HuH-7 (cell line): Measurements from ENCODE around the gene GPR62.

ENCODE experiments used
- DNase-seq: peaks from one replicate; pipeline ENCODE4 v3.0.0; 2011; ENCODE audit warnings: low spot score

The GPR62 gene

DNA sequence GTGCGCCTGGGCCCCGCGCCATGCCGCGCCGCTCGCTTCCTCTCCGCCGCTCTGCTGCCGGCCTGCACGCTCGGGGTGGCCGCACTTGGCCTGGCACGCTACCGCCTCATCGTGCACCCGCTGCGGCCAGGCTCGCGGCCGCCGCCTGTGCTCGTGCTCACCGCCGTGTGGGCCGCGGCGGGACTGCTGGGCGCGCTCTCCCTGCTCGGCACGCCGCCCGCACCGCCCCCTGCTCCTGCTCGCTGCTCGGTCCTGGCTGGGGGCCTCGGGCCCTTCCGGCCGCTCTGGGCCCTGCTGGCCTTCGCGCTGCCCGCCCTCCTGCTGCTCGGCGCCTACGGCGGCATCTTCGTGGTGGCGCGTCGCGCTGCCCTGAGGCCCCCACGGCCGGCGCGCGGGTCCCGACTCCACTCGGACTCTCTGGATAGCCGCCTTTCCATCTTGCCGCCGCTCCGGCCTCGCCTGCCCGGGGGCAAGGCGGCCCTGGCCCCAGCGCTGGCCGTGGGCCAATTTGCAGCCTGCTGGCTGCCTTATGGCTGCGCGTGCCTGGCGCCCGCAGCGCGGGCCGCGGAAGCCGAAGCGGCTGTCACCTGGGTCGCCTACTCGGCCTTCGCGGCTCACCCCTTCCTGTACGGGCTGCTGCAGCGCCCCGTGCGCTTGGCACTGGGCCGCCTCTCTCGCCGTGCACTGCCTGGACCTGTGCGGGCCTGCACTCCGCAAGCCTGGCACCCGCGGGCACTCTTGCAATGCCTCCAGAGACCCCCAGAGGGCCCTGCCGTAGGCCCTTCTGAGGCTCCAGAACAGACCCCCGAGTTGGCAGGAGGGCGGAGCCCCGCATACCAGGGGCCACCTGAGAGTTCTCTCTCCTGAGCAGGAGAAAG is 951 bp downstream of the GPR62 start:
- no peak for DNase-seq

DNA sequence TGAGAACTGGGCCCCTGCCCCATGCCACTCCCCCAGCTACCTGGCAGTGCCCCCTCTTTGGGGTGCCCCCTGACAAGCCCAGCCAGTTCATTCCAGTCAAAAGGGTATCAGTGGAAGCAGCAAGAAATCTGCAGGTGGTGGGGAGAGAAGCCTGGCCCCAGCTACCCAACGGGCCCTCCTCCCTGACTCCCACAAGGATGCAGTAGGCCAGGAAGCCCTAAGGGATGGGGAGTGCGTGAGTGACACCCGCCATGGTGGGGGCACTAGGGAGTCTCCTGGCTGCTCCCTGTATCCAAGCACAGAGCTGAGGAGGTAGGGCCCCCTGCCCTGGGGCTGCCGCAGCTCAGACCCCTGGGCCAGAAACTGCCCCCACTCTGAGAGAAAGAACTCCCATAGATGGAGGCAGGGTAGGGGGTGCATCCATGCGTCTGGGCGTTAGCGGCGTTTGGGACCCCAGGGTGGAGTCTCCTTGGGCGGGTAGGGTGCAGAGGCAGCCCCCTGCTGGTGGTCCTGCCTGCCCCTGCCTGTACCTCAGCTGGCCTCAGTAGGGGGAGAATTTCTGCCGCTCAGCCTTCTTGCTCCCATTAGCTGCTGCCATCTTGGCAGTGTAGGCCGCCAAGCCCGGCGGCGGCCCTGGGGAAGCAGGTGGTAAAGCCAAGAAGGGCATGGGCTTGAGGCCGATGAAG is 2.5 kb downstream of the GPR62 start:
- no peak for DNase-seq

- no peak for DNase-seq
Observed at GRCh38 chr3:51958603-51959521, 3.7 kb downstream of the GPR62 start.

DNA sequence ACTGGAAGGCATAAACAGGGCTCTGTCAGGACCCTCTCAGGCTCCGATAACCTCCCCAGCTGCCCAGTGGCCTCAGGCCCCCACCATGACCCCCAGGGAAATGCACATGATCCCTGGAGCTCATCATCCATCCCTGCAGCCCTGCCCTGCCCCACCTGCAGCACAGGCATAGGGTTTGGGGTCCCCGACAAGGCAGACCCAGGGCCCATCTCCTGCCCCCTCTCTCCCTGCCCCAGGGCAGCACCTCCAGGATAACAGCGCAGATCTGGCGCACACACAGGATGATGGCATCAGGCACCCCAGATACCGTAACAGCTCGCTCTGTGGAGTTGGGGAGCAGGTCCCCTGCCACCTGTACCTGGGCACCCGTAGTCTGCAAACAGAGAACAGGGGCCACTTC is 4.5 kb downstream of the GPR62 start:
- DNase-seq, result no peak

GRCh38 chr3:51960386-51960785 is 5.2 kb downstream of the GPR62 start:
- no peak for DNase-seq

DNA sequence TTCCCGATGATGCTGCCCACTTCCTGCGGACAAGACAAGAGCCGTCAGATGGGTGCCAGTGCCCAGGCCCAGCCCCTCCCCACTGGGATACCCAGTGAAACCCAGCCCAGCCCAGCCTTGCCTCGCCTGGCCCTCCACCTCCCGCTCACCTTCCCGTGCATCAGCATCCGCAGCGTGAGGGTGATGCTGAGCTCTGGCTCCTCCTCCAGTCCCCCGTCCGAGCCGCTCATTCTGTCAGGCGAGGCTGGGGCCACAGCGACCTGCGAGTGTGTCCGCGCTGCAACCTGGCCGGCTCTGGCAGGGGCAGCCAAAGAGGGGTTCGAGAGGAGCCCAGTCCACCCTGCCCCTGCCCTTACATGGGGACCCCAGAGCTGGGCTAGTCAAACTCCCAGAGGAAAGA is 5.8 kb downstream of the GPR62 start:
- DNase-seq, result no peak

DNA sequence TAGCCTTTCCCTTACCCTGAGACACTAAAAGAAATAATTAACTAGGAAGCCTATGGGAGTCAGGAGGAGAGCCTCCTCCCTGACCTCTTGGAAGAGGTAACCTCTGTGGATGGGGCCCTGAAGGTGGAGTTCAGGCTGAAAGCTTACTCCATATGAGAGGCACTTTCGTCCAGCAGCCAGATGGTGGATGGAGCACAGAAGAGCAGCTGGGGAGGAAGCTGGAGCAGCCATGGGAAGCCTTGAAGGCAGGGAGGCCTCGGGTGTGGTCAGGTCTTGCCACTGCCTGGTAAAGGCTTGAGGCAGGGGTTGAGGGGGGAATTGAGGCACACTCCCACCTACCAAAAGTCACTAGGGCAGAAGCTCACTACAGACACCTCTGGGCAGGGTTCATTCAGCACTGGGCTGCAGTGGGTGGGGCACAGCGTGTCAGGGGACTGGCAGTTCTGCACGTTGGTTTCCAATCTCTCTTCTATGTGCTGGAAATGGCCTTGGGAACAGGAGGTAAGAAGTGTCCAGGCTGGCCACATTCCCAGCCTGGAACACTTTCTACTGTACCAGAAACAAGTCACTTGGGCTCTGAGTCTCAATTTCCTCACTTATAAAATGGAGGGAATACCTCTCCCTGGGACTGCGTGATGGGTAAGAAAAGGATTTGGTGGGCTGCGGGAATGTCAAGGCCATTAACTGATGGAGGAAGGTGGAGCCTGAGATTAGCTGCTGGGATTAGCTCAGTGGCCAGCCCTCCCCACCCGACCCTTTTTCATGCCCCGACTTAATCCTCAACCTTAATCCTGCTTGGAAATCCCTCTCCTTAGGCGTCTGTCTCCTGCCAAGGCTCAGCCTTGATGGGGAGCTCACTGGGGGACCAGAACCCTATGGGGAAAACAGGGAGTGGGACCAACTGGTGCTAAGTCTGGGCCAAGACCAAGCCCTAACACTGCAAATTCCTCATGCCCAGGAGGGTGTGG is 6.7 kb downstream of the GPR62 start:
- DNase-seq, result no peak

- DNase-seq, result no peak
Observed at GRCh38 chr3:51962854-51963530, 7.8 kb downstream of the GPR62 start.

DNA sequence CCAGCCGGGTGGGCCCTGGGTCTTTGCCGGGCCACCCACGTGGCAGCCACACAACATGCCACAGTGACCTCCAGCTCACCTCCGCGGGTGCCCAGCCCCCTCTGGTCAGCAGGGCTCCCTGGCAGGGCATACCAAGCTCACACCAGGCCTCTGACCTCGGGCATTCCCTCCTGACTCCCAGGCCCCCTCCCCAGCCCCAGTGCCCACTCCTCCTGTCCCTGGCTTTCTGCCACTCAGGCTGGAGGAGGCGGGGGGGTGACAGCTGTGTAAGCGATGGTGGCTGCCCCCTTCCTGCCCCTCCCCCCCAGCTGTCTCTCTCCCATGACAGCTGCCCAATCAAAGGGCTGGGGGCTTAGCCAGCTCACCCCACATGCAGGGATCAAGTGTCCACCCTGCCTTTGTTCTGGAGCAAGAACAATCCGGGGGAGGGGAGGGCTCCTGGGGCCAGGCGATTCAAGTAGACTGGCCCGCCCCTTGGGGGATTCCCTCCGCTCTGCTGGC is 8.8 kb downstream of the GPR62 start:
- no peak for DNase-seq

DNA sequence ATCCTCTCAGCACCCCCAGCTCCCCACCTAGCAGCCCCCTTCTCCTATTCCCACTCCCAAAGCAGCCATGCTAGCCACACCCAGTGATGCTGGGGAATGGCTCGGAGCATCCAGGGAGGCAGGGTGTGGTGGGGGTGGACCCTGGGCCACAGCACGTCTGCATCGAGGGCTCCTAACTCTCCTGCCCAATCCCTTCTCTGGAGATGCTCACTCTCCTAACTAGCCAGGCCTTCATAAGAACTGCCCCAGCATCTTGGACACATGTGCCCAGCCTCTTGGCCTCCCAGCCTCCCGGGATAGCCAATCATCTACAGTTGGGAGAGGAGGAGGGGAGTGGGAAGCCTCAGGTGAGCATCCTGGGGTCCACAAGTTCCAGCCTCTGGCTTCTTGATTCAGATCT is 9.3 kb downstream of the GPR62 start:
- no peak for DNase-seq

- no peak for DNase-seq
Observed at GRCh38 chr3:51966016-51966415, 10.8 kb downstream of the GPR62 start.

- DNase-seq, result no peak
Observed at GRCh38 chr3:51966486-51966885, 11.3 kb downstream of the GPR62 start.

GRCh38 chr3:51966922-51967383 is 11.8 kb downstream of the GPR62 start:
- no peak for DNase-seq

DNA sequence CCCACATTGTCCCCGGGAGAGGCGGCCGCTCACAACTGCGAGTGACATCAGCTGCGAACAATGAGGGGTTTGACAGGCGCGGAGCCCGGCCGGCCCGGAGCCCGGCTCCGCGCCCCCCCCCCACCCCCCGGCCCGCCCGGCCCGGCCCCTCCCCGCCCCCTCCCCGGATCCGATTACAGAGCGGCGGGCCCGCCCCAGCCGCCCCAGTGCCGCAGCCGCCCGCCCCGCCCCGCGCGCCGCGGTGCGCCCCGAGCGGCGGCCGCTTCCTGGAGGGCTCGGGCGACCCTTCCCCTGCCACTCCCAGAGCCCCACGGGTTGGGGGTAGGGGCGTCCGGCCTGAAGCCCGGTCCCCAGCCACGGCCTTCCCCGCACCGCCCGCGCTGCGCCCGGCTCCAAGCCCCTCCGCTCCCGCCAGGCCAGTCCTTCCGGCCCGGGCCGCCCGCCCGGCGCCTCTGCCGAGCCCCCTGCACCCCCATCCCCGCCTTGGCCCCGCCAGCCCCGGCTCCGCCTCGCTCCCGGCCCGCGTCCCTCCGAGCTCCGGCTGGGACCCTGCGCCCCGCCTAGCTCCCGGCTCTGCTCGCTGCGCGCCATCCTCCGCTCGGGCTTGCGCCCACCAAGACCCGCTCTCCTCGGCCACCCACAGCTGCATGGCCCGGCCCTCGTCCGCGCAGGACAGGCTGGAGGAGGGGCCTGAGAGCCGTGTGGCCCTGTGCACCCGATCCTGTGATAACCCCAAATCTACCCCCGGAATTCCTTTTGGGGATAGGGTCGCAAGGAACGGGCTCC is 12.4 kb downstream of the GPR62 start, which contains the start of gene PCBP4:
TSS of gene PCBP4 (minus strand) at position 71 of the 786 bp plus-strand sequence. CDS start 6,214 bp downstream, outside the sequence.
- peak; percentile 78 for DNase-seq

DNA sequence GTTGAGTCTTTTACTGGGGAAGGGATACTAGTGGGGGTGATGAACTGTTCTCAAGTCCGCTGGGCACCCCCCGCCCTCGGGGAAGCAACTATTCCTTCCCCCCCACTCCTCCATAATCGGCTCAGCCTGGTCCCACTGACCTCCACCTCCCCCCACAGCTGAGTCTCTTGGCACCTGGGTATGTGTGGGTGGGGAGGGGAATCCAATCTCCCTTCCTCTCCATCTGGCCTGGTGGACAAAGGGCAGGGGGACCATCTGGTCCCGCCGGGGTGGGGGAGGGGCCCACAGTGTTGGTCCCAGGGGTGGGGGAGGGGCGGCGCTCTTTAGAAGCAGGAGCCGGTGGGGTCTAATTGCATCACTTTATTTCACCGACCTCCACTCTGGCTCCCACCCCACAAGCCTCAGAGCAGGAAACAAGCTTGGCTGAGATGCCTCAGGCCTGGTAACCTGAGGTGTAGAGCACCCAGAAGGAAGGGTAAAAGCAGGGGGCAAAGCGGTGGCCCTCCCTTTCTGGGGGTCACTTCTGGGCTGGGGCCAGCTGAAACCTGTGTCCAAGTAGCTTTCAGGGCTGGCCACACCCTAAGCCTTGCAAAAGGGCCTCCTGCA is 13.1 kb downstream of the GPR62 start:
- no peak for DNase-seq

DNA sequence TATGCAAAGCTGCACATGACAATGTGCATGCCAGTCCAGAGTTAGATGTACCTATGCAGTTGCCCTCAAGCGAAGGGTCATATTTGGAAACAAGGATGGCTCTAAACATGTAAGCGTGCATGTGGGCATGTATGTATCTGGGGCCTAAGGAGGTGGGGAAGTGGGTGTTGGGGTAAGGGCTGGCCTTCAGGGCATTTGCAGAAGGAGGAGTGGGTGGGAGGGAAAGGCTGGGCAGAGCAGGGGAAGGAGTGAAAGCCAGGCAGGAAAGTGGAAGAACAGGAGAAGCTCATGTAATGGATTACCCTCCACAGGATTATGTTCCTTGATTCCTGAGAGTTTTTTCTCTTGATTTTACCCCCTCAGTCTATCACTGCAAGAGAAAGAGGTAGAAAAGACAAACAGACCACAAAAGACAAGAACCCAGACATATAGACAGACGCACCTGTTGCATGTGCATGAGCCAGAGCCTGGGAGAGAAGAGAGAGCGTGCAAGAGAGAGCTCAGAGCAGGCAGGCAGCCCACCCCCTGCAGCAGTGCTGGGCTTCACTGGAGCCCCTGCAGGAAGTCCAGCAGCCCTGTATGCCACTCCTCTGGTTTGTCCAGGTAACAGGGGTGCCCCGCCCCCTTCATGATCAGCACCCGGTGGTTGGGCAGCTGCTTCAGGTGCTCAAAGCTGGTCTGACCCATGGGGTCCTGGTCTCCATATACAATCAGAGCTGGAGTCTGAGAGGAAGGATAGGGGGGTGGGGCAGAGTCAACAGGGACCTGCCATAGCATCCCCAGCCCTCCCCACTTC is 13.9 kb downstream of the GPR62 start:
- DNase-seq, result no peak

GRCh38 chr3:51969841-51970240 is 14.7 kb downstream of the GPR62 start:
- DNase-seq, result no peak
